ENCODE results near the gene ARF6.

DNA sequence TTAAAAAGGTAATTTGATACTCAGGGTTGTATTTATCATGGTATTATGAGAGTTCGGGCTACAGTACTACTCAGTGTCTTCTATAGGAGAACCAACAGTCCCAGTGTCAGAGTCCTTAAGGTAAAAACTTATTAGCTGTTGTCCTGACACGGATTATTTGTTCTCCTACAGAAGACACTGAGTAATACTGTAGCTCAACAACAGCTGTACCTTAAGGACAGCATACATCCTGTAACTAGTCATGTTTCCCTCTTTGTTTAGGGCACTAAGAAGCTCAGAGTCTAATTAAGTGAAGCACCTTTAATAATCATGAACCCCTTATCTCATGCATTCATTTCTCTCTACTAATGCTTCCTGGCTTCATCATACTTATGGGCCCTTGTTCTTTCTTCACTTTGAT lies 33.9 kb downstream of the ARF6 start:
- no peak for TF ChIP-seq POLR2A (IDR thresholded peaks at IDR 0.05; ENCODE audit: borderline replicate concordance, extremely low read depth, insufficient read depth, insufficient read length)
- no peak for TF ChIP-seq EGR1 (IDR thresholded peaks at IDR 0.05; ENCODE audit: low read depth)
- no peak for TF ChIP-seq CTCF (IDR thresholded peaks at IDR 0.05 in 2 of 3, conservative IDR thresholded peaks at IDR 0.05 in 1 of 3; ENCODE audit: borderline replicate concordance in 1 of 3, insufficient read depth in 1 of 3, low read depth in 2 of 3, low read length in 2 of 3)
- no peak for TF ChIP-seq RAD21 (IDR thresholded peaks at IDR 0.05; ENCODE audit: low read depth)
- TF ChIP-seq SRF (IDR thresholded peaks at IDR 0.05; ENCODE audit: low read depth), result no peak
- TF ChIP-seq, protein P1, sequence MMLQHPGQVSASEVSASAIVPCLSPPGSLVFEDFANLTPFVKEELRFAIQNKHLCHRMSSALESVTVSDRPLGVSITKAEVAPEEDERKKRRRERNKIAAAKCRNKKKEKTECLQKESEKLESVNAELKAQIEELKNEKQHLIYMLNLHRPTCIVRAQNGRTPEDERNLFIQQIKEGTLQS (IDR thresholded peaks at IDR 0.05), result no peak
- no peak for TF ChIP-seq YY1 (IDR thresholded peaks at IDR 0.05; ENCODE audit: extremely low read depth, insufficient replicate concordance, low read depth, low read length)
- TF ChIP-seq, protein P2, sequence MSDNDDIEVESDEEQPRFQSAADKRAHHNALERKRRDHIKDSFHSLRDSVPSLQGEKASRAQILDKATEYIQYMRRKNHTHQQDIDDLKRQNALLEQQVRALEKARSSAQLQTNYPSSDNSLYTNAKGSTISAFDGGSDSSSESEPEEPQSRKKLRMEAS (IDR thresholded peaks at IDR 0.05), result no peak

Measured in HCT116 (cell line).